GM23248 (cell line): ENCODE measurements around the gene ULK4. TPM values are rescaled to one million over a fixed set of nuclear protein-coding genes. Genes with fewer than 3 reads are reported as not detected.

Experiments used
- DNase-seq: peaks from one replicate; pipeline ENCODE4 v3.0.0-alpha.2; 2015
- H2AFZ ChIP-seq: fragments of 200-600 bp; sonication (generic); 2 replicates; pipeline ENCODE4 v1.6.1; 2016; ENCODE audit warnings: antibody characterized with exemption
- H3F3A ChIP-seq: fragments of 200-600 bp; sonication (generic); 2 replicates; pipeline ENCODE4 v1.6.1; 2016; ENCODE audit warnings: mild to moderate bottlenecking, antibody characterized with exemption, mixed run types; ENCODE audit not compliant: insufficient read depth
- H3K27ac ChIP-seq: fragments of 200-600 bp; sonication (generic); 2 replicates; pipeline ENCODE4 v1.5.1; 2016; ENCODE audit warnings: mild to moderate bottlenecking
- H3K27me3 ChIP-seq: fragments of 200-600 bp; sonication (generic); replicated peaks from 2 replicates; pipeline ENCODE4 v1.6.1; 2016; ENCODE audit warnings: mild to moderate bottlenecking; ENCODE audit not compliant: insufficient read depth
- H3K36me3 ChIP-seq: fragments of 200-600 bp; sonication (generic); 2 replicates; pipeline ENCODE4 v1.6.1; 2016; ENCODE audit warnings: low read depth, mild to moderate bottlenecking
- H3K4me1 ChIP-seq: fragments of 200-600 bp; sonication (generic); 2 replicates; pipeline ENCODE4 v1.6.1; 2016; ENCODE audit warnings: mild to moderate bottlenecking; ENCODE audit not compliant: insufficient read depth
- H3K4me2 ChIP-seq: fragments of 200-600 bp; sonication (generic); one replicate; pipeline ENCODE4 v1.6.1; 2016; ENCODE audit warnings: mild to moderate bottlenecking; ENCODE audit not compliant: unreplicated experiment
- H3K4me3 ChIP-seq: fragments of 200-600 bp; sonication (generic); 2 replicates; pipeline ENCODE4 v1.5.1; 2016; ENCODE audit warnings: mild to moderate bottlenecking
- H3K79me2 ChIP-seq: fragments of 200-600 bp; sonication (generic); 2 replicates; pipeline ENCODE4 v1.6.1; 2016; ENCODE audit warnings: mild to moderate bottlenecking; ENCODE audit not compliant: insufficient read depth
- H3K9ac ChIP-seq: fragments of 200-600 bp; sonication (generic); 2 replicates; pipeline ENCODE4 v1.6.1; 2016; ENCODE audit warnings: mild to moderate bottlenecking
- H3K9me2 ChIP-seq: fragments of 200-600 bp; sonication (generic); 2 replicates; pipeline ENCODE4 v1.6.1; 2016; ENCODE audit warnings: mixed run types, mild to moderate bottlenecking, moderate library complexity; ENCODE audit not compliant: insufficient read depth
- H3K9me3 ChIP-seq: fragments of 200-600 bp; sonication (generic); one replicate; pipeline ENCODE4 v1.6.1; 2017; ENCODE audit warnings: low read depth
- H4K20me1 ChIP-seq: fragments of 200-600 bp; sonication (generic); 2 replicates; pipeline ENCODE4 v1.6.0; 2016; ENCODE audit not compliant: insufficient read depth
- EZH2 ChIP-seq: fragments of 200-600 bp; sonication (generic); IDR thresholded peaks from 2 replicates; pipeline ENCODE4 v1.6.1; 2018; ENCODE audit warnings: antibody characterized with exemption, mild to moderate bottlenecking; ENCODE audit not compliant: insufficient read depth, poor library complexity, severe bottlenecking
- EZH2phosphoT487 ChIP-seq: fragments of 200-600 bp; sonication (generic); IDR thresholded peaks from 2 replicates; pipeline ENCODE4 v1.6.1; 2018; ENCODE audit warnings: antibody characterized with exemption, moderate library complexity, mild to moderate bottlenecking, low read depth; ENCODE audit not compliant: insufficient read depth
- WGBS, 2 experiments: methylation state at CpG; one replicate each; pipeline ENCODE4 v1.1.6; 2015 to 2017; ENCODE audit warnings: low lambda C conversion rate in 2 of 2, low coverage in 1 of 2; ENCODE audit errors: missing lambda C conversion rate in 2 of 2; 5-methylcytosine and 5-hydroxymethylcytosine counted together
- in situ Hi-C: fragments of 300-500 bp; cut with MboI; formaldehyde crosslinking; loops from 2 replicates; pipeline ENCODE4 v1.15.0; 2020
- polyA plus RNA-seq: library from polyadenylated mRNA; unstranded; fragments of >200 nt; fragmentation: Nextera tagmentation; extraction: Ambion mirVana; gene quantifications from 2 replicates; pipeline ENCODE4 v1.2.1, GENCODE V29; 2016
- total RNA-seq: library from RNA; depleted of rRNA; stranded (reverse); fragments of >200 nt; shearing (Covaris generic); gene quantifications from 2 replicates; pipeline ENCODE4 v1.2.3, GENCODE V29; 2014

ULK4 gene
- total and polyA plus RNA-seq, 2 experiments from 2014 or later = 3.5 to 20.3 TPM

DNA sequence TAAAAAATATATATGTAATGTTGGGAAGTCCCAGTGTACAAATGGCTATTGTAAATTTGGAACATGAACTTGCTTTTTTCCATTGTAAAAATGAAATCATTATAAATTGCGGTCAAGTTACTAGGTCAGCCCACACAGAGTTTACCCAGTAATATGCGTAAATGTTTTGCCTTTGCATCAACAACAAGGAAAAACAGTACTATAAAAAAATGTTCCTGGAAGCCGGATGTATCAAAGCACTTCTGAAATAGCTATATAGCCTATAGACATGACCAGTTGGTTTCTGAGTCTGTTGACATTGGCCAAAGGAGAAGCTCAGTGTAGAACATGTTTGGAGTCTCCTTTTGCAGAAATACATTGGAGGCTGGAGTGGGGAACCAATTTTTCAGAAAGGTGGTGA, 739.4 kb downstream of the ULK4 start:
- Histone ChIP-seq H3K9me2 (no peaks in the 10 kb centered on the region), H3F3A (peaks cover 18% of the 10 kb centered on the region; the same call in 1 of the 2 replicates), H4K20me1 (peaks cover 52% of the 10 kb centered on the region), H3K27ac (no peak overlapping the region), H3K27me3 (no peaks in the 10 kb centered on the region), H3K36me3 (peaks cover 31% of the 10 kb centered on the region), H3K79me2 (peaks cover 99% of the 10 kb centered on the region), H2AFZ (no peak overlapping the region), H3K9me3 (no peaks in the 10 kb centered on the region), H3K4me1 (peaks cover 32% of the 10 kb centered on the region), H3K9ac (no peak overlapping the region), H3K4me3 (no peak overlapping the region), H3K4me2 (no peak overlapping the region)
- 96 to 97% methylated on average over 3 of the region's 3 CpGs for WGBS, 2 experiments
- DNase-seq = no peak
- in situ Hi-C loops = no loop called here
- TF ChIP-seq EZH2phosphoT487 (no peak), EZH2 (no peak)

DNA sequence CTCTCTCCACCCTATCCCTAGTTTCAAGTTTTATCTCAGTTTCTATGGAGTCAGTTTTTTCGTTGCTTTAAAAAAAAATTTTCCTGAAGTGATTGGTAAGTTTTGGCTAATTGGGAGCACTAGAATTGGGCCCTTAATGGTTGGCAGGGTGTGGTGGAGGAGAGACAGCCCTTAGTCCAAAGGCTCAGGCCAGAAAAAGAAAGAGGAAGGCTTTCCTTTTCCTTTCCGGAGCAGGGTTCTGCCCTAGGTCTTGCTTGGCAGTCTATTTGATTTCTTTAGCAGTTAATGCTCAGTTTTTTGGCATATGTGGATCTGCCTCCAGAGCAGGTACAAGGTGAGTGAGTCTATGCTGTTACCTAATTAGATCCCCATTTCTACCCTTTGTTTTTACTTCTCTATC, 739.9 kb downstream of the ULK4 start:
- in situ Hi-C loops = no loop called here
- H3K4me2 ChIP-seq = no peak overlapping the region
- 91 to 94% methylated on average over 2 of the region's 2 CpGs for WGBS, 2 experiments

DNA sequence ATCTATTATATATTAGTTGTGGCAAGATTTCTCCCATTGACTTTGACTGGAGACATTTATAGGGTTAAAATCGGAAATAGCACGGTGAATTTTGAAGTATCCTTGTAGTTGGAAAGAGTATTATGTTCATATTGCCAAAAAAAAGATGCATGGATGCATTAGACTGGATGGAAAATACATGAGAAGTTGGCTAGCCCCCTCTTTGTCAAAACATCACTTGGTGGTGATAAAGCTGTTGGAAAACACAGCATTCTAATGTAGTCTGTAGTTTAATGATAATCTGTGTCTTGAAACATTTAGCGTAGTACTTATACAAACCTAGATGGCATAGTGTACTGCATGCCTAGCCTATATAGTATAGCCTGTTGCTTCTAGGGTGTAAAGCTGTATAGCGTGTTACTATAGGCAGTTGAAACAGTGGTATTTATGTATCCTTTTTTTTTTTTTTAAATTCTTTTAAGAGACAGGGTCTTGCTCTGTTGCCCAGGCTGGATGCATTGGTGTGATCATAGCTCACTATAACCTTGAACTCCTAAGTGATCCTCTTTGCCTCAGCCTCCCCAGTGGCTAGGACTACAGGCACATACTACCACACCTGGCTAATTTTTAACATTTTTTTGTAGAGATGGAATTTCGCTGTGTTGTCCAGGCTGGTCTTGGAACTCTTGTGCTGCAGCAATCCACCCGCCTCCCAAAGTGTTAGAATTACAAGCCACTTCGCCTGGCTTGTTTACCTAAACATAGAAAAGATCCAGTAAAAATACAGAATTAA, 740.8 kb downstream of the ULK4 start:
- in situ Hi-C loops = no loop called here
- Histone ChIP-seq H3K4me2 (no peak overlapping the region), H3K9ac (no peak overlapping the region), H3K9me2 (no peaks in the 10 kb centered on the region), H3K36me3 (peaks cover 17% of the 10 kb centered on the region), H3F3A (peaks cover 22% of the 10 kb centered on the region; the same call in 1 of the 2 replicates), H3K27me3 (no peaks in the 10 kb centered on the region), H3K79me2 (peaks cover 99% of the 10 kb centered on the region), H3K4me3 (no peak overlapping the region), H4K20me1 (peaks cover 67% of the 10 kb centered on the region), H3K9me3 (no peaks in the 10 kb centered on the region), H2AFZ (no peak overlapping the region), H3K27ac (no peak overlapping the region), H3K4me1 (peaks cover 38% of the 10 kb centered on the region)
- DNase-seq = no peak
- 83 to 89% methylated on average over 7 of the region's 7 CpGs for WGBS, 2 experiments
- TF ChIP-seq EZH2phosphoT487 (no peak), EZH2 (no peak)

More for the DNA sequence above, 739.9 kb downstream of the ULK4 start:
- H3K27me3 ChIP-seq = no peaks in the 10 kb centered on the region
- no peak for TF ChIP-seq EZH2
- no peak overlapping the region for H3K27ac ChIP-seq
- peaks cover 26% of the 10 kb centered on the region for H3K36me3 ChIP-seq
- peaks cover 37% of the 10 kb centered on the region for H3K4me1 ChIP-seq
- H3F3A ChIP-seq = peaks cover 18% of the 10 kb centered on the region; the same call in 1 of the 2 replicates
- DNase-seq = no peak
- no peaks in the 10 kb centered on the region for H3K9me3 ChIP-seq
- no peak overlapping the region for H2AFZ ChIP-seq
- no peak overlapping the region for H3K9ac ChIP-seq
- no peak overlapping the region for H3K4me3 ChIP-seq
- peaks cover 57% of the 10 kb centered on the region for H4K20me1 ChIP-seq
- H3K79me2 ChIP-seq = peaks cover 99% of the 10 kb centered on the region
- no peaks in the 10 kb centered on the region for H3K9me2 ChIP-seq

DNA sequence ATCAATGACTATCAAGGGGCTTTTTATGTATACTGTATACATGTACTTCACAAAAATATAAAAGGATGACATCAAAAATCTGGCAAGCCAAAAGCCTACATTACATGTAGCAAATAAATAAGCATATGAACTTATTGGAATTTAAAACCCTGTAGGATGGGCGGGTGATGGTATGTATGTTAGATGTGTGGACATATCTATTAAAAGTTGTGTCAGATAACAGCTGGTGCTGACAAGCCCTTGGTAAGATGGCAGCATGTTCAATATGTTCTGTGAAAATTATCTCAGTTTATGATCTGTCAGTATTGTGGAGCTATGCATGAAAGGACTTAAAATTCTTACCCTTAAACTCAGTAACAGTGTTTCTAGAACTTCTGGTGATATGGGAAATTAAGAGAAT, 742.5 kb downstream of the ULK4 start:
- no peak overlapping the region for H3K9ac ChIP-seq
- no peak overlapping the region for H2AFZ ChIP-seq
- no peak for DNase-seq
- no peaks in the 10 kb centered on the region for H3K9me3 ChIP-seq
- H3K4me1 ChIP-seq = peaks cover 35% of the 10 kb centered on the region
- no peaks in the 10 kb centered on the region for H3K27me3 ChIP-seq
- in situ Hi-C loops = no loop called here
- H3K36me3 ChIP-seq = peaks cover under 1% of the 10 kb centered on the region; the same call in 1 of the 2 replicates
- H3K27ac ChIP-seq = no peak overlapping the region
- H4K20me1 ChIP-seq = peaks cover 68% of the 10 kb centered on the region
- no peak overlapping the region for H3K4me2 ChIP-seq
- WGBS, 2 experiments = 95% methylated on average over 1 of the region's 1 CpG
- H3F3A ChIP-seq = peaks cover 17% of the 10 kb centered on the region; the same call in 1 of the 2 replicates
- TF ChIP-seq EZH2phosphoT487 = no peak
- TF ChIP-seq EZH2 = no peak
- H3K4me3 ChIP-seq = no peak overlapping the region
- H3K9me2 ChIP-seq = no peaks in the 10 kb centered on the region
- peaks cover 99% of the 10 kb centered on the region for H3K79me2 ChIP-seq
